ENCODE data around the gene SH3TC2.

Gene SH3TC2

DNA sequence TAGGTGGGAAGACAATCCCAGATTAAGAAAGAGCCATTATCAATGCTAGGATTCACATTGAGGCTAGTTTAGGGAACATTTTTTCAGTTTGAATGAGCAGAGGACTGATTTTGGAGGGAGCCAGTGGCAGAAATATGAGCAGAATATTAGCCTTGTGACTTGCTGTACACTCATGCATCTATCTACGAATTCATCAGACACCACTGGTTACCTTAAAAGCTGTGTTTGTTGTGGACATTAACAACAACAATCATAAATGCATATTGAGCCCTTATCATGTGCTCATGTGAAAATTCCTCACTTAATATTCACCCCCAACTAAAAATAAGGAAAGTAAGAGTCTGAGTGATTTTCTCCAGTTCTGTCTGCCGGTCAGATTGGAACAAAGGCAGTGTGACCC lies 9.9 kb upstream of the SH3TC2 start:
- TF ChIP-seq ZNF274 (IDR thresholded peaks at IDR 0.05; ENCODE audit: low read depth, low read length) = no peak
- no peak overlapping the region for H3K4me3 ChIP-seq (ENCODE audit: low read length)

DNA sequence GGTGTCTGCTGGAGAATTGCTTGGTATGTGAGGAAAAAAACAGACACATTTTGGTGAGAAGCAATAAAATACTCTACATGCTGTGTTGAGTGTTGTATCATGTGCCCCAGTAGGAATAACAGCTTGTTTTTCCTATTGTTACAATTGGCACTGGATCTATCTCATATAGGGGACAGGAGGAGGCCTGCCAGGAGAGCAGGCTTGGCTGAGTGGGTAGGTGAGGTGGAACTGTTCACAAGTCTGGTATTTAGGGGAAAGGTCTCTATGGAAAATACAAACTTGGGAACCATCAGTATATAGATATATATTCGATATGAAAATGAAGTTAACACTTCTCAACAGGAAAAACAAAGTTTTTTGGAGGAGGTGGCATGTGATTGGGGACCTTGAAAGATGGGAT lies 9.5 kb upstream of the SH3TC2 start:
- no peak overlapping the region for H3K4me3 ChIP-seq (ENCODE audit: low read length)
- TF ChIP-seq ZNF274 (IDR thresholded peaks at IDR 0.05; ENCODE audit: low read depth, low read length) = no peak

DNA sequence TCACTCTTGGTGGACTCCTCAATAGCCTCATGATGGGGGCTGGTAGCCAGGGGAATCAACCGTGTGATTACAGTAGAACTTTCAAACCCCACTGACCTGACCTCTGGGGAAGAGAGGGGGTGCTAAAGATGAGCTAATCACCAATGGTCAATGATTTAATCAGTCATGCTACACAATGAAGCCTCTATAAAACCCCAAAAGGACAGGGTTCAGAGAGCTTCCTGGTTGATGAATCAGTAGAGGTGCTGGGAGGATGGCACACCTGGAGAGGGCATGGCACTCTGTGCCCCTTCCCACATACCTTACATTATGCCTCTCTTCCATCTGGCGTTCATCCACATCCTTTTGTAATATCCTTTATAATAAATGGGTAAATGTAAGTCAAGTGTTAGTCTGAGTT lies 8.9 kb upstream of the SH3TC2 start:
- H3K4me3 ChIP-seq (ENCODE audit: low read length) = no peak overlapping the region
- TF ChIP-seq ZNF274 (IDR thresholded peaks at IDR 0.05; ENCODE audit: low read depth, low read length) = no peak

DNA sequence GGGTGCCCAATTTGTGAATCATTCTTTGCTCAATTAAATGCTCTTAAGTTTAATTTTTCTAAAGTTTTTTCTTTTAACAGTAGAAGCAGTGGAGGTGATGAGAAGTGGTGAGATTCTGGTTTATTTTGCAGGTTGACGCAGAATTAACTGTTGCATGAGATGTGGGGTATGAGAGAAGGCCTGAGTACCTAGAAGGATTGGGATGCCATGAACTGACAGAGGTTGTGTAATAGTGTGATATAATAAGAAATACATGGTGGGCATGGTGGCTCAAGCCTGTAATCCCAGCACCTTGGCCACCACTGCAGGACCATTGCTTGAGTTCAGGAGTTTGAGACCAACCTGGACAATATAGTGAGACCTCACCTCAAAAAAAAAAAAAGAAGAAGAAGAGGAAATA lies 8.4 kb upstream of the SH3TC2 start:
- TF ChIP-seq ZNF274 (IDR thresholded peaks at IDR 0.05; ENCODE audit: low read depth, low read length) = no peak

DNA sequence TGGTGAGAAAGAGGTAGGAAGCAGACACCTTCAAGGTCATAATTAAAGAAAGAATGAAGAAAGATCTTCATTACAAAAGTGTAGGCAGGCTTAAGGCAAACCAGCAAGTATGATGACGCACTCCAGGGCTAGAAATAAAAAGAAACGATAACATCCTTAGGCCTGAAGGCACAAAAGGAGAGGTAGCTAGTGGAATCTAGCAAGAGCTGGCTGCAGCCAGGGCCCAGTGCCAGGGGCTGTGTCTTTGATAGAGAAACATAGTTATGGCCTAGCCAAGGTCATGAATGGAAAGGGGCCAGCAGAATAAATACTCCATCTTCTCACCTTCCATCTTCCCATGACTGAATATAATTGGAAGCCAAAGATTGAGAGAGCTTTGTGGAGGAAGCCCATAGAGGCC lies 6.8 kb upstream of the SH3TC2 start:
- no peak overlapping the region for H3K4me3 ChIP-seq (ENCODE audit: low read length)
- no peak for TF ChIP-seq ZNF274 (IDR thresholded peaks at IDR 0.05; ENCODE audit: low read depth, low read length)

More for the DNA sequence above, 8.4 kb upstream of the SH3TC2 start:
- H3K4me3 ChIP-seq (ENCODE audit: low read length) = no peak overlapping the region

DNA sequence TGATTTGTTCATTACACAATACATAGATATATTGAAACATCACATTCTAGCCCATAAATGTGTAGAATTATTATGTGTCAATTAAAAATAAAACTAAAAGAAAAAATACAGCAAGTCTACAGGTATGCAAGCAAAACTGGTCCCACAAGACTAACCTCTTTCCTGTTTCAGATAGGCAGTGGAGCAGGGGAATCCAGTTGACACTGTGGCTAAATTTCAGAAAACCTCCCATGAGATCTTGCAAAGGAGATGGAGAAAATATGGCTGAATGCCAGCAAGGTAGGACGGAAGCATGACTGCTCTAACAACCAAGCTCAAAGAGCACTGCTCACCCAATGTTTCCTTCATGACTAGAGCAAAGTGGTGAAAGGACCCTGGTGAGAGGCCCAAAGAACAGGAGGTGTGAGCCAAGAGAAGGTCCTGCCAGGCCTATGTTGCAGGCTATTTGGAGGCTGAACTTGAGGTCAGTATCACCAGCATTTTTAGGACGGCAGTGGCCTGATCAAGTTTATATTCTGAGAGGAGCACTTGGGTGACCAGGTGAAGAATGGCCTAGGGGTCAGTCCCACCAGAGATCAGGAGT lies 1.1 kb upstream of the SH3TC2 start:
- no peak for TF ChIP-seq ZNF274 (IDR thresholded peaks at IDR 0.05; ENCODE audit: low read depth, low read length)
- no peak overlapping the region for H3K4me3 ChIP-seq (ENCODE audit: low read length)

DNA sequence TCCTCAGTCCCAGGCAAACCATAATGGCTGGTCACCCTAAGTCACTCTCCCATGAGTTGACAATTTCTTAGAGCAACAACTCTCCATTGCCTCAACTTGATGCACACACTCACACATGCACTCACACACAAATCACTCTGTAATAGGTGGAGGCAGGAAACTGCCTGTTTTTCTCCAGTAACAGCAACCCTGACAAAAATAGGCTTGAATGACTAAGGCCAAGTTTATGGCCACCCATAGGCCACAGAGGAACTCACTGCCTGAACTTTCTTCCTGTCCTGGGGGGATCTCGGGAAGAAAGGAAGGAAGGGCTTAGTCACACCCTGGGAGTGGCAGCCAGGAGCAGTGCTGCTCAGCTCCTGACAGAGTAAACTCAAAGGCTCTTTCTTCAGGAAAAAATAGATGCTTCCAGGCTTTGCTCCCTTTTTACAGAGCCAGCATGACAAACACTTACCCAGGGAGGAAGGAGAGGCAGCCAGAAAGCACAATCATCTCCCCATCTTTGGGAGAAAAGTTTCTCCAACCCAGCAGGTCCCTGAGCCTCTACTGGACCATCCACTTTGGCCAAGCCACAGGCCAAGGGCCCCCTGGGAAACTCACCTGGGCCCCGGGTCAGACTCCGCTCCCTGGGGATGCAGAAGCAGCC lies 368 bp downstream of the SH3TC2 start:
- no peak overlapping the region for H3K4me3 ChIP-seq (ENCODE audit: low read length)
- TF ChIP-seq ZNF274 (IDR thresholded peaks at IDR 0.05; ENCODE audit: low read depth, low read length) = no peak

DNA sequence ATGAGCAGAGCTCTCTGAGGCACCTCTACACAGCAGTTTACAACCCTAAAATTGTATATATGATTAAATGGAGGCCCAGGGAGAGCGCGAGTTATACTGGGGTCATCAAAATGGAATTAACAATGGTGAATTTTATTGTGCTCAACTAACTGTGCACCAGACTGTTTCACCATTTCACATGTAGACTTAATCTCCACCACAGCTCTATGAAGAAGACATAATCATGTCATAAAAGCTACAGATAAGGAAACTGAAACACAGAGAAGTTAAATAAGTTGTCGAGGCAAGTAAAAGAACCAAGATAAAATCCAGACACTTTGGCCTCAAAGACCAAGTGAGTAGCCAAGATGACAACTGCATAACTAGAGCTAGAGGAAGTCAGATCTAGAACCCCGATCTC lies 1.5 kb downstream of the SH3TC2 start:
- TF ChIP-seq ZNF274 (IDR thresholded peaks at IDR 0.05; ENCODE audit: low read depth, low read length) = no peak
- H3K4me3 ChIP-seq (ENCODE audit: low read length) = no peak overlapping the region

DNA sequence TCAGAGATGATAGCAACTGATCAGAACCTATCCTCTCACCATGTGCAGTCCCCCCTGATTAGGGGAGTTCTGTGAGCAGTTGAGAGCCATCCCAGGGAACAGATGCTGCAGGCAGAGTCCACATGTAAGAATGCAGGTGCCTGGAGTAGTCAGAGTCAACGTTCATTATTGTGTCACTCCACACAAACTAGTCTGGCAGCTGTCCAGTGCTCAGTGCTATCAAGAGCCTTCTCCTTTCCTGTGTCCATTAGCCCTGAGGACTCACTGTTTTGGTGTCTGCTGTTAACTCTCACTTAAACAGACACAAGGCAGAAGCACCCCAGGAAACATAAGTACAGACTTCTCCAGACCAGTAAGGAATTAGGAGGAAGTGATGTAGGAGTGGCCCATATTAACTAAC lies 2.5 kb downstream of the SH3TC2 start:
- H3K4me3 ChIP-seq (ENCODE audit: low read length) = no peak overlapping the region
- no peak for TF ChIP-seq ZNF274 (IDR thresholded peaks at IDR 0.05; ENCODE audit: low read depth, low read length)

DNA sequence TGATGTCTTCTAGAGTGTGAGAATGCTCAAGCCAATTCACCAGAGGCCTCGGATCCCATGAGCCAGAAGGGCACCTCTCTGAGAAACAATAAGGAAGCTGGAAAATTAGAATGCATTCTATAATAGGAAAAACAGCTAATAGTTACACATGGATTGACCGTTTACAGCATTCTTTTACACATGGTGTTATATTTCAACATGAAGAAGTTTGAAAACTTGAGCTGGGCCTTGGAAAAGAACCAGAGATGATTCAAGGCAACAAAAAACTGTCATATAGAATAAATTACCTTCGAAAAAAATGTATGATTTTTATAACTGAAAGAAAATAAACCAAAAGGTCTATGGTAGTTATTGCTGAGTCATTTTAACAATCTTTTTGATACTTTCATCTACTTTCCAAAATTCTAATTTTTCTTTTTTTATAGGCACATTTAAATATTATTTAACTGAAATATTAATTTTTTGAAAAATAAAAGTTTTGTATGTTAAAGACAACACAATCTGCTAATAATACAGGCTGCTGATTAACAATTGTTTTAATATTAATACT lies 6.2 kb downstream of the SH3TC2 start:
- no peak for TF ChIP-seq ZNF274 (IDR thresholded peaks at IDR 0.05; ENCODE audit: low read depth, low read length)
- H3K4me3 ChIP-seq (ENCODE audit: low read length) = no peak overlapping the region

DNA sequence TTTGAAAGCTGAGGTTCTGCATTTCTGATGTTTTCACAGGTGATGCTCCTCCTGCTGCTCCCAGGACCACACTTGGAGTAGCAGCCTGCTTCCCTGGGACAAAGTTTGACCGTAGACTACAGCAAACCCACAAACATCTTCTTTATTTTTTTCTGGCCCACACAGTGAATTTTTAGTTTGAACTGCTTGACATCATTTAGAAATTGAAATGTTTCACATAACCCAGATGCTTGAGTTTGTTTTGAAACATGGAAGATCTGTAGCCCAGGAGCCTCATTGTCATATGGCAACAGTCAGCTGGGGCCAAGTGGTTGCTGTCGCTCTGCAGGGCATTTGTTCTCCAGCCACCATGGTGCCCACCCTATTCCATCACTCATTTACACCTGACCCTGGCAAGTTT lies 8.4 kb downstream of the SH3TC2 start:
- no peak overlapping the region for H3K4me3 ChIP-seq (ENCODE audit: low read length)
- no peak for TF ChIP-seq ZNF274 (IDR thresholded peaks at IDR 0.05; ENCODE audit: low read depth, low read length)

DNA sequence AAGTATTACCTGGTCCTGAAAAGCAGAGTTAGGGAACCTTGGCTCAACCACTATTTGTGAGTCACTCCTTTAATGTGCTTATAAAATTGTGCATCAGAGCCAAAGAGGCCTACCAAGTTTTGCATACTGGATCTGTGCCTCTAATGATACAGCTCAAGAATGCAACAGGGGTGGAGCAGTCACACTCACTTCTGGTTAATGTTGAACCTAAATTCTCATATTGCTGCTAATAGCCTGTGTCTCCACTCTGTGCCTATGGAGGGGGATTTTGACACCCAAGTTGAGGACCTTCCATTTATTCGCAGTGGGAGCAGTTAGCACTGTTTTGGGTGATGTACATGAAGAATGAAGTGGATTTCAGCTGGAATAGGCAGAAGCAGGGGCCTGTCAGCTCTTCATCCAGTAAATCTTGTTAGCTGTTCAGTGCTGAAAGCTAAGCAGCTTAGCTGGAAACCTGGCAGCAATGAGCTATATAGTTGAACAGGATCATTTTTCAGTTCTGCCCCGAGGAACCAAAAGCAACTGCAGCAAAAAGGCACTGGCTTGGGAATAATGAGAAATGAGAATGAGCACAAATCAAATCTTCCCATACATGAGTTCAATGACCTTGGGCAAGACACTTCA lies 9.7 kb downstream of the SH3TC2 start:
- no peak overlapping the region for H3K4me3 ChIP-seq (ENCODE audit: low read length)
- no peak for TF ChIP-seq ZNF274 (IDR thresholded peaks at IDR 0.05; ENCODE audit: low read depth, low read length)

DNA sequence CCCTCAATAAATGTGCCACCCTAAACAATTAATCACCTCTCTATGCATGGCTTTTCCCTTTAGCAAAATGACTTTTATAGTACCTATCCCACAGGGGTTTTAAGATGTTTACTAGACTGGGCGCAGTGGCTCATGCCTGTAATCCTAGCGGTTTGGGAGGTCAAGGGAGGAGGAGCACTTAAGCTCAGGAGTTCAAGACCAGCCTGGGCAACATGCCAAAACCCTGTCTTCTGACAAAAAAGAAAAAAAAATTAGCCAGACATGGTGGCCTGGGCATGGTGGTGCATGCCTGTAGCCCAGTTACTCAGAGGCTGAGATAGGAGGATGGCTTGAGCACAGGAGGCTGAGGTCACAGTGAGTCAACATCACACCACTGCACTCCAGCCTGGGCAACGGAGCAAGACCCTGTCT lies 13.5 kb downstream of the SH3TC2 start:
- TF ChIP-seq ZNF274 (IDR thresholded peaks at IDR 0.05; ENCODE audit: low read depth, low read length) = no peak

DNA sequence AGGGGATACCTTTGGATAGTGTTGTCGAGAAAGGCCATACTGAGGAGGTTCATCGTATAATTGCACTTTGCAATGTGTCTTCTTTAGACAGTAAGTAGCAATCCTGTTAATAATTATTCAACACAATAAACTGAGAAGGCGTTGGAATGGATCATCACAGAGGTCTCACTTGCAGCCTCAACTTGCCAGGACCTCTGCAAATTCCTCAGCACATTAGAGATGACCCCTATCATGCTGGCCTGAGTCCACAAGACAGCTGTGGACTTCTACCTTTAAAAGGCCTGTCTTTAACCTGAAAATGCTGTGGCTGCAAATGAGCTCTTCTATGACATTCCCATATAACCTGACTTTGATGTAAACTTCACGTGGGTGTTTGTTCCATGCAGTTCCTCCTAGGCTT lies 14.1 kb downstream of the SH3TC2 start:
- TF ChIP-seq ZNF274 (IDR thresholded peaks at IDR 0.05; ENCODE audit: low read depth, low read length) = no peak

More for the DNA sequence above, 13.5 kb downstream of the SH3TC2 start:
- H3K4me3 ChIP-seq (ENCODE audit: low read length) = no peak overlapping the region

DNA sequence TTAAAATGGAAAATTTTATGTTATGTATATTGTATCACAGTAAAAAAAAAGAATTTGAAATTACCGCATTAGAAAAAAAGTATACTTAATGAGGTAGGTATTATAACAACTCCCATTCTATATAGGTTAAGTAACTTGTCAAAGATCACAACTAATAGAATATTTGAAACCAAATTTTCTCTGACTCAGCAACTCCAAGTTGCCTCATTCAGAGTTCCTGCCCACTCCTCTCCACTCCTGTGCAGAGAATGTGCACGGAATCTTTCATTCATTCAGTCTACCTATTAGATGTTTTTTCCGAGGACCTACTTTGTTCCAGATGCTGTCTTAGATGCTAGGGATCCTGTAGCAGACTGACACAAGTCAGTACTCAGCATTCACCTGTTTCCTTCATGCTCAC lies 15.4 kb downstream of the SH3TC2 start:
- no peak for TF ChIP-seq ZNF274 (IDR thresholded peaks at IDR 0.05; ENCODE audit: low read depth, low read length)
- no peak overlapping the region for H3K4me3 ChIP-seq (ENCODE audit: low read length)

More for the DNA sequence above, 14.1 kb downstream of the SH3TC2 start:
- no peak overlapping the region for H3K4me3 ChIP-seq (ENCODE audit: low read length)

Data from GM08714 (cell line).